H9 (cell line): Measurements from ENCODE around the gene HORMAD2. TPM values are rescaled to one million over a fixed set of nuclear protein-coding genes. Genes with fewer than 3 reads are reported as not detected.
"Not testable (repeated sequence)": the region's sequence is repeated elsewhere in the genome, so short reads cannot be mapped to it uniquely, and the experiment has no call there.

Source experiments
- DNase-seq: peaks from one replicate; pipeline ENCODE4 v3.0.0-alpha.2; 2017
- H2AFZ ChIP-seq: one replicate; pipeline ENCODE4 v1.6.1; 2013; ENCODE audit warnings: mild to moderate bottlenecking, low read length, control low read depth, moderate library complexity
- H2AK5ac ChIP-seq: 2 replicates; pipeline ENCODE4 v1.6.1; 2013; ENCODE audit warnings: low read length, control low read depth, mixed read lengths; ENCODE audit not compliant: insufficient read length
- H2BK120ac ChIP-seq: one replicate; pipeline ENCODE4 v1.6.1; 2013; ENCODE audit warnings: low read depth, mild to moderate bottlenecking, low read length, control low read depth, inconsistent platforms; ENCODE audit not compliant: poor library complexity, severe bottlenecking
- H2BK12ac ChIP-seq: 2 replicates; pipeline ENCODE4 v1.6.1; 2013; ENCODE audit warnings: low read length, control low read depth, mixed read lengths, low read depth; ENCODE audit not compliant: insufficient read length
- H2BK15ac ChIP-seq: 2 replicates; pipeline ENCODE4 v1.6.1; 2013; ENCODE audit warnings: low read depth, low read length, control low read depth
- H2BK20ac ChIP-seq: one replicate; pipeline ENCODE4 v1.6.1; 2013; ENCODE audit warnings: low read depth, mild to moderate bottlenecking, low read length, control low read depth, inconsistent platforms; ENCODE audit not compliant: poor library complexity, severe bottlenecking
- H2BK5ac ChIP-seq: 2 replicates; pipeline ENCODE4 v1.6.1; 2013; ENCODE audit warnings: low read length, control low read depth, mixed read lengths; ENCODE audit not compliant: insufficient read length
- H3K14ac ChIP-seq: 2 replicates; pipeline ENCODE4 v1.6.1; 2013; ENCODE audit warnings: low read length, control low read depth; ENCODE audit not compliant: insufficient read depth
- H3K18ac ChIP-seq: 2 replicates; pipeline ENCODE4 v1.6.1; 2013; ENCODE audit warnings: low read depth, mild to moderate bottlenecking, mixed read lengths, low read length, control low read depth; ENCODE audit not compliant: insufficient read length
- H3K23ac ChIP-seq: 2 replicates; pipeline ENCODE4 v1.6.1; 2013; ENCODE audit warnings: low read length, control low read depth, mixed read lengths, low read depth; ENCODE audit not compliant: insufficient read length
- H3K23me2 ChIP-seq: 2 replicates; pipeline ENCODE4 v1.6.1; 2013; ENCODE audit warnings: low read depth, mild to moderate bottlenecking, mixed read lengths, low read length, control low read depth; ENCODE audit not compliant: insufficient read length, poor library complexity, severe bottlenecking
- H3K27ac ChIP-seq: 2 replicates; pipeline ENCODE4 v1.5.1; 2013; ENCODE audit warnings: low read length, control low read depth, mixed read lengths, low read depth; ENCODE audit not compliant: insufficient read length
- H3K27me3 ChIP-seq: 2 replicates; pipeline ENCODE4 v1.6.1; 2013; ENCODE audit warnings: low read length, control low read depth, inconsistent platforms; ENCODE audit not compliant: insufficient read depth
- H3K4ac ChIP-seq: 2 replicates; pipeline ENCODE4 v1.6.1; 2013; ENCODE audit warnings: low read depth, mild to moderate bottlenecking, control low read depth, inconsistent platforms, low read length, moderate library complexity
- H3K4me1 ChIP-seq: 2 replicates; pipeline ENCODE4 v1.6.1; 2013; ENCODE audit warnings: low read length, control low read depth, inconsistent platforms; ENCODE audit not compliant: insufficient read depth
- H3K4me2 ChIP-seq: 2 replicates; pipeline ENCODE4 v1.6.1; 2013; ENCODE audit warnings: low read length, control low read depth, mixed read lengths; ENCODE audit not compliant: insufficient read length, insufficient read depth
- H3K56ac ChIP-seq: 2 replicates; pipeline ENCODE4 v1.6.1; 2013; ENCODE audit warnings: low read depth, mild to moderate bottlenecking, mixed read lengths, low read length, control low read depth; ENCODE audit not compliant: insufficient read length
- H3K79me1 ChIP-seq: 2 replicates; pipeline ENCODE4 v1.6.1; 2013; ENCODE audit warnings: low read depth, mild to moderate bottlenecking, moderate library complexity, low read length, control low read depth, inconsistent platforms; ENCODE audit not compliant: insufficient read depth, poor library complexity, severe bottlenecking
- H3K79me2 ChIP-seq: 2 replicates; pipeline ENCODE4 v1.6.1; 2013; ENCODE audit warnings: low read length, control low read depth, inconsistent platforms; ENCODE audit not compliant: insufficient read depth
- H3K9ac ChIP-seq: 2 replicates; pipeline ENCODE4 v1.6.1; 2013; ENCODE audit warnings: low read length, control low read depth, mixed read lengths; ENCODE audit not compliant: insufficient read length; ENCODE audit errors: extremely low read depth
- H3K9me3 ChIP-seq: one replicate; pipeline ENCODE4 v1.6.1; 2013; ENCODE audit warnings: low read depth, low read length, inconsistent platforms; ENCODE audit not compliant: control insufficient read depth
- H3T11ph ChIP-seq: one replicate; pipeline ENCODE4 v1.6.1; 2013; ENCODE audit warnings: mild to moderate bottlenecking, low read length, control low read depth, inconsistent platforms
- H4K20me1 ChIP-seq: one replicate; pipeline ENCODE4 v1.6.1; 2013; ENCODE audit not compliant: control insufficient read depth, insufficient read length, insufficient read depth
- H4K5ac ChIP-seq: 2 replicates; pipeline ENCODE4 v1.6.1; 2013; ENCODE audit warnings: low read depth, mild to moderate bottlenecking, mixed read lengths, low read length, control low read depth; ENCODE audit not compliant: insufficient read length
- H4K8ac ChIP-seq: replicated peaks from 2 replicates; pipeline ENCODE4 v1.6.1; 2013; ENCODE audit warnings: low read length, control low read depth, mixed read lengths, low read depth; ENCODE audit not compliant: insufficient read length
- H4K91ac ChIP-seq: 2 replicates; pipeline ENCODE4 v1.6.1; 2013; ENCODE audit warnings: low read depth, mild to moderate bottlenecking, moderate library complexity, mixed read lengths, low read length, control low read depth; ENCODE audit not compliant: insufficient read length
- H3K27ac Mint-ChIP-seq, 3 experiments: 2 replicates in 2 of 3; 3 replicates in 1 of 3; pipeline ENCODE4 v1.8.0; 2020 to 2021; ENCODE audit warnings: mixed read lengths in 3 of 3, mild to moderate bottlenecking in 1 of 3, moderate library complexity in 1 of 3
- H3K27me3 Mint-ChIP-seq: 2 replicates; pipeline ENCODE4 v1.8.0; 2021; ENCODE audit warnings: low read depth, mild to moderate bottlenecking, moderate library complexity, mixed read lengths
- H3K36me3 Mint-ChIP-seq, 3 experiments: 2 replicates in 2 of 3; 3 replicates in 1 of 3; pipeline ENCODE4 v1.8.0; 2020 to 2021; ENCODE audit warnings: low read depth in 3 of 3, mixed read lengths in 3 of 3; ENCODE audit not compliant: insufficient read depth in 1 of 3
- H3K4me1 Mint-ChIP-seq, 2 experiments: 2 replicates each; pipeline ENCODE4 v1.8.0; 2020; ENCODE audit warnings: mixed read lengths in 2 of 2
- H3K4me3 Mint-ChIP-seq, 2 experiments: 2 replicates in 1 of 2; 3 replicates in 1 of 2; pipeline ENCODE4 v1.8.0; 2020 to 2021; ENCODE audit warnings: mild to moderate bottlenecking in 2 of 2, mixed read lengths in 2 of 2, moderate library complexity in 1 of 2
- H3K9me3 Mint-ChIP-seq, 2 experiments: 2 replicates in 1 of 2; 3 replicates in 1 of 2; pipeline ENCODE4 v1.8.0; 2020; ENCODE audit warnings: mild to moderate bottlenecking in 2 of 2, mixed read lengths in 2 of 2, moderate library complexity in 1 of 2
- WGBS: extraction: QIAGEN DNeasy Blood & Tissue Kit; methylation state at CpG from one replicate; pipeline ENCODE4 v1.1.7; 2013; ENCODE audit warnings: missing lambda C conversion rate, low lambda C conversion rate, mixed read lengths; ENCODE audit not compliant: insufficient read length; ENCODE audit errors: extremely low coverage; 5-methylcytosine and 5-hydroxymethylcytosine counted together
- total RNA-seq: library from RNA; stranded (reverse); gene quantifications from 2 replicates; pipeline ENCODE4 v1.2.1, GENCODE V29; 2021

HORMAD2 gene
- total RNA-seq, 1 experiment from 2014 or later, result not detected

GRCh38 chr22:30061094-30061493, 19.2 kb upstream of the HORMAD2 start:
- H3K36me3 Mint-ChIP-seq, H3K9me3 ChIP-seq, H3K27ac ChIP-seq, H3K27me3 ChIP-seq, H3K4me1 Mint-ChIP-seq, H4K20me1 ChIP-seq, H4K8ac ChIP-seq, H3K9ac ChIP-seq, H4K5ac ChIP-seq, H3K23me2 ChIP-seq, H3K14ac ChIP-seq, H3K4me1 ChIP-seq, H2BK120ac ChIP-seq, H2BK12ac ChIP-seq, H3T11ph ChIP-seq, H3K18ac ChIP-seq, H3K27ac Mint-ChIP-seq, H2BK5ac ChIP-seq, H3K79me2 ChIP-seq, H3K4ac ChIP-seq, H3K4me3 Mint-ChIP-seq, H4K91ac ChIP-seq, H3K56ac ChIP-seq, H2BK20ac ChIP-seq, H3K23ac ChIP-seq, H3K79me1 ChIP-seq, H2BK15ac ChIP-seq, H3K27me3 Mint-ChIP-seq, H2AK5ac ChIP-seq, H2AFZ ChIP-seq, H3K4me2 ChIP-seq, DNase-seq: not testable (repeated sequence)
- peaks cover 27 to 36% of the 10 kb centered on the region in 2 experiments for H3K9me3 Mint-ChIP-seq
- WGBS, result no CpG with 5 or more reads among the region's 6 CpGs
